ENCODE data around the gene MGAT4A.

DNA sequence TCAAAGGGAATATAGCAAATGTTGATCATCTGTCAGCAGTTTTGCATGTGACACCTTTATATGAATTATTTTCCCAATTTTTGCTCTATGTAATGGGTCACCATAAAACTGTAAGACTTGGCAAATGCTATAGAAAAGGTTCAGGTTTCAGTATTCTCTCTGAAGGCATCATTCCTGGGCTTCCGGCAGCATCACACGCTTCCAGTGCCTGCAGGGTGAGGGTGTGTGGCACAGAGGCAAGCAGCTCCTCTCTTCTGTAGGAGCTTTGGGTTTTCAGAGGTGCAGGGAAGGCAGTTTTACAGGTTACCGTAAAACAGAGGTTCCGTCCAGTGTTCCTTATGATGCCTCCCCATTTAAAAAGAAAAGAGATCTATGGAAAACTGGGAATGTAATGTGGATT is 141.4 kb downstream of the MGAT4A start:
- TF ChIP-seq, protein P1, sequence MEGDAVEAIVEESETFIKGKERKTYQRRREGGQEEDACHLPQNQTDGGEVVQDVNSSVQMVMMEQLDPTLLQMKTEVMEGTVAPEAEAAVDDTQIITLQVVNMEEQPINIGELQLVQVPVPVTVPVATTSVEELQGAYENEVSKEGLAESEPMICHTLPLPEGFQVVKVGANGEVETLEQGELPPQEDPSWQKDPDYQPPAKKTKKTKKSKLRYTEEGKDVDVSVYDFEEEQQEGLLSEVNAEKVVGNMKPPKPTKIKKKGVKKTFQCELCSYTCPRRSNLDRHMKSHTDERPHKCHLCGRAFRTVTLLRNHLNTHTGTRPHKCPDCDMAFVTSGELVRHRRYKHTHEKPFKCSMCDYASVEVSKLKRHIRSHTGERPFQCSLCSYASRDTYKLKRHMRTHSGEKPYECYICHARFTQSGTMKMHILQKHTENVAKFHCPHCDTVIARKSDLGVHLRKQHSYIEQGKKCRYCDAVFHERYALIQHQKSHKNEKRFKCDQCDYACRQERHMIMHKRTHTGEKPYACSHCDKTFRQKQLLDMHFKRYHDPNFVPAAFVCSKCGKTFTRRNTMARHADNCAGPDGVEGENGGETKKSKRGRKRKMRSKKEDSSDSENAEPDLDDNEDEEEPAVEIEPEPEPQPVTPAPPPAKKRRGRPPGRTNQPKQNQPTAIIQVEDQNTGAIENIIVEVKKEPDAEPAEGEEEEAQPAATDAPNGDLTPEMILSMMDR (IDR thresholded peaks at IDR 0.05), result no peak
- TF ChIP-seq POLR2AphosphoS5 (IDR thresholded peaks at IDR 0.05) (no peak), POLR2A (IDR thresholded peaks at IDR 0.05) (no peak), EP300 (IDR thresholded peaks at IDR 0.05) (no peak)

Data from sigmoid colon (tissue), 4 donors.